Fibroblast of the aortic adventitia (primary cell): ENCODE data around the gene CLDN7. TPM values are rescaled to one million over a fixed set of nuclear protein-coding genes. Genes with fewer than 3 reads are reported as not detected.
A peak's percentile ranks its signal among the peaks of the same experiment; 100 is the strongest.

ENCODE experiments used
- DNase-seq: peaks from one replicate; pipeline ENCODE4 v3.0.0-alpha.2; 2010; ENCODE audit warnings: low read depth
- H3K4me3 ChIP-seq: 2 replicates; pipeline ENCODE4 v1.5.1; 2011; ENCODE audit warnings: low read depth, mild to moderate bottlenecking, control low read depth, low read length, moderate library complexity
- total RNA-seq: library from RNA; depleted of rRNA; stranded (reverse); fragments of >200 nt; gene quantifications from 2 replicates; pipeline ENCODE4 v1.2.3, GENCODE V29; 2012; ENCODE audit warnings: low replicate concordance
- TF ChIP-seq, protein P1 (sequence below): IDR thresholded peaks from 2 replicates; pipeline ENCODE4 v1.5.1; 2011; ENCODE audit warnings: mild to moderate bottlenecking, low read length, control low read depth, inconsistent platforms; ENCODE audit not compliant: insufficient read depth

The CLDN7 gene
- total RNA-seq, 1 donor, result 3.0 TPM

DNA sequence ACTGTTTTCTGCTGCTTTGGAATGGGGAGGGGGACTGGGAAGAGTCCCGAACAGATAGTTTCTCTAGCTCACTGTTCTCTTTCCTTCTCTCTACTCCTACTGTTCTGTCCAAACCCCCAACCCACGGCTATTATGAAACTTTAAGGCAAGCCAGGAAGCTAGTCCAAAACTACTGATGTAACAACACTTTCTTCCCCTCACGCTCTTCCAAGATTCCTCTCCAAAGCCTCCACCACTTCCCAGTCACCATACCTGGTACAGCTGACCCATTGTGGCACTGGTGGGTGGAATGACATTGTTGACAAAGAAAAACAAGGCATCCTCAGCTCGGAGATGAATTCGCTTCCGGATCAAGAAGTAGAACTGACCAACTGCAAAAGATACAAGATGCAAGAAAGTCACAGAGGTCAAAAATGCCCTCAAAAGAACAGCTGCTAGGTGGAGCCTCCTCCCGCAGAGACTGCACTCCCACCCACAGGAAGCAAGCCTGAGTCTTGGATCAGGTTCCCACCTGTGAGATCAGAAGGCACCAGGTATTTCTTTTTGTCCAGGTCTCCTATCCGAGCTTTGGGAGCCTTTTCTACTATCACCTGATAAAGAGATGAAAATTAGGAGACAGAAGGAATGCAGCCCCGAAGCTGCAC lies 21.1 kb downstream of the CLDN7 start:
- H3K4me3 ChIP-seq, result peak overlapping the region; percentile 99
- DNase-seq, result peak; percentile 52
- TF ChIP-seq, protein P1, sequence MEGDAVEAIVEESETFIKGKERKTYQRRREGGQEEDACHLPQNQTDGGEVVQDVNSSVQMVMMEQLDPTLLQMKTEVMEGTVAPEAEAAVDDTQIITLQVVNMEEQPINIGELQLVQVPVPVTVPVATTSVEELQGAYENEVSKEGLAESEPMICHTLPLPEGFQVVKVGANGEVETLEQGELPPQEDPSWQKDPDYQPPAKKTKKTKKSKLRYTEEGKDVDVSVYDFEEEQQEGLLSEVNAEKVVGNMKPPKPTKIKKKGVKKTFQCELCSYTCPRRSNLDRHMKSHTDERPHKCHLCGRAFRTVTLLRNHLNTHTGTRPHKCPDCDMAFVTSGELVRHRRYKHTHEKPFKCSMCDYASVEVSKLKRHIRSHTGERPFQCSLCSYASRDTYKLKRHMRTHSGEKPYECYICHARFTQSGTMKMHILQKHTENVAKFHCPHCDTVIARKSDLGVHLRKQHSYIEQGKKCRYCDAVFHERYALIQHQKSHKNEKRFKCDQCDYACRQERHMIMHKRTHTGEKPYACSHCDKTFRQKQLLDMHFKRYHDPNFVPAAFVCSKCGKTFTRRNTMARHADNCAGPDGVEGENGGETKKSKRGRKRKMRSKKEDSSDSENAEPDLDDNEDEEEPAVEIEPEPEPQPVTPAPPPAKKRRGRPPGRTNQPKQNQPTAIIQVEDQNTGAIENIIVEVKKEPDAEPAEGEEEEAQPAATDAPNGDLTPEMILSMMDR, result no peak

DNA sequence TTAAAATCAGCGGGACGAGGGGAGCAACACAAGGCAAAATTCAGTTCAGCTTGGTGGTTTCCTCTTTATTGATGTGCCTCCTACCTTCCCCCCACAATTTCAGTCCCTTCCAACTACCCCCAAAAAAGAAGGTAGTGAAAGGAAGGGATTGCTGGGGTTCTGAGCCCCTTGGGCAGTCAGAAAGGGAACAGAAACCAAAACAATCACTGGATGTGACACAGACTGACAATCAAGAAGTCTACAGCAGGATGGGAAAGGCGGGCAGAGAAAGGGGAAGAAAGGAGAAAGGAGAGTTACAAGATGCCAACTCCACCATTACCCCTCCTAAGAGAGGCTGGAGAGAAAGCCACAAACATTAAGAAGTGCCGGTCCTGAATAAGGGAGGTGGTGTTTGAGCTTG lies 21.9 kb downstream of the CLDN7 start:
- TF ChIP-seq, protein P1, result no peak
- no peak for DNase-seq

DNA sequence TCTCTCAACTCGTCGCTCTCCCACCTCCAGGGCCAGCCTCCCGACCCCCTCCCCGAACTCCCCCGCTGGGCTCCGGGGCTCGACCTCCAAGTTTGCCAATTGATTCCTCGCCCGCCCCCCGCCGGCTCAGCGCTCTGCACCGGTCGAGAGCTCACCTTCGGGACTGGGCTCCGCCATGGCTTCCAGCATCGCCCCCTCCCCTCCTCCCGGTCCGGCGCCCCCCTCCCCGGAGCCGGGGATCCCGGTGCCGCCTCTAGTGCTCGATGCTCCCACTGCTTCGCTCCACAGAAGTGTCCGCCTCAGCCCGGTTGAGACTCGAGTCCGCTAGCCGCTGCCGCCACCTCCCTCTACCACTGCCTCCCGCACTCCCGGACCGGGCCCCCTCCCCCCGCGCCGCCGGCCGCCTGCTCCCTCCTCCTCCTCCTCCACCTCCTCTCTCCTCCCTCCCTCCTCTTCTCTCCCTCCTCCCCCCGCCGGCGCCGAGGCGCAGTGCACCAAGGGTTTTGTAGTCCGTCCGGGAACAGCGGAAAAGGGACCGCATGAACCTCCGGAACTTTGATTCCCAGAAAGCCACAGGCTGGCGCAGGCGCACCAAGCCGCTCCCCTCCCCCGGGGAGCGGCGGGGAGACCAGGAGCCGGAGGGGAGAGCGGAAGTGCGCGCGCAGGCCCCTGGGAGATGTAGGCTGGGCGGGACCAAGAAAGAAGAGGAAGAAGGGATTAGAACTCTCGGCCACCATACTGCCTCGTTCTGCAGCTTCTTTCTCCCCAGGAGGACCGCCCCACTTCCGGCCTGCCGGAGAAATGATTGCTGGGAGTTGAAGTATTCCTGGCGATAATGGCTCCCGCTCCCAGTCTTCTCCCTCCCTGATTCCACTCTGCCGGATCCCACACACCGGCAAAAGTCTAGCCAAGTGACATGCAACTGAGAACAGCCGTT lies 22.9 kb downstream of the CLDN7 start, which contains the start of gene PHF23:
PHF23 (minus strand) TSS at position 367 of the 937 bp plus-strand sequence; CDS start at position 189, 178 bp downstream.
- DNase-seq, result peak; percentile 99
- TF ChIP-seq, protein P1, result no peak
- H3K4me3 ChIP-seq, result peak within 1 kb of the TSS; percentile 99

More for the DNA sequence above, 21.9 kb downstream of the CLDN7 start:
- H3K4me3 ChIP-seq, result peak overlapping the region; percentile 99

DNA sequence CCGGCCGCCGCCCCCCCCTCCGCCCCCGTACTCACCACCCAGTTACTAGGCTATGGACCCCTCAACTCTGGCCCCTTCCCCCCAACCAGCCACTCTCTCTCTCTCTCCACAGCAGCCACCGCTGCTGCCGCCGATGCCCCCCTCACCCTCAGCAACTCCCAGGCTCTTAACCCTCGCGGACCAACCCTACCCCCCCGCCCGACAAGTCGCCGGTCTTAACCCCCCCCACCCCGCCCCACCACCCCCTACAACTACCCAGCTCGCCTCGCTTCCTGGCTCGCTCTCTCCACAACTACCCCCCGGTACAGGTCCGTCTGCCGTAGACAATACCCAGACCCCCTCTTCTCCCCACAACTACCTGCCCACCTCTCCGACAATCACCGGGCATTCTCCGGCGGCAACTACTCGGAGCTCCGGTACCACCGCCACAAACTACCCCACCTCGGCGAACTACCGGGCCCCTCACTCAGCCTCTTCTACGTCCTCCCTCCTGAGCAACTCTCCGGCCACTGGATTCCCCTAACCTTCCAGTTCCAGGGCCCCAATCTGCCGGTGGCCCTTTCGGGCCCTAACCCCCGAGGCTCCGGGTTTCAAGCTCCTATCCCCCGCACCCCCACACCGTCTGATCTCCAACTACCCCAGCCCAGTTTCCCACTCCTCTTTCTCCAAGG lies 23.7 kb downstream of the CLDN7 start:
- H3K4me3 ChIP-seq, result peak overlapping the region; percentile 89
- no peak for DNase-seq
- TF ChIP-seq, protein P1, result no peak

DNA sequence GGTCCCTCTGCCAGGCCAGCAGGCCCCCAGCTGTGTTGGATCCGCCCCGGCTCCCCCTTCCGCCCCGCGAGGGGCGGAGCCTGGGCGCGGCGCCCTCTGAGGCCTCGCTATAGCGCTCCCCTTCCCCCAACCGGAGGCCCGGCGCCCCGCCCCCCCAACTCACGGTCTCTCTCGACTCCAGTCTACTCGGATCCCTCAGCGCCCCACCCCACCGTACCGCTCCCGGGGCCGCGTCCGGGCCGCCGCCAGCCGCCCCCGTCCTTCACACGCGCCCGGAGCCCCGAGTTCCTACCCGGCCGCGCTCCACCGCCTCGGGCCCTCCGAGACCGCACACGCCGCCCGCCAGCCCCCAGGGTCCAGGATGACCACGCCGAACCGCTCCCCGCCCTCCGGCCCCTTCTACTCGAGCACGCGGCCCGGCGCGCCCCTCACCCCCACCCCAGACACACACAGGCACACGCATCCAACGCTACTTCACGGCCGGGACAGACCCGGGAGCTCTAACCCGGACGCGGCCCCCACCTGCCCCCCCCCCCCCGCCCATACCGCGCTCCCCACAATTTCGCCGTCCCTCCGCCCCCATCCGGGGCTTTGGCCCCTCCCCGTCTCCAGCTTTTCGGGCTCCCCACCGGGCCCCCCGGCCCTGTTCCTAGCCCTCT lies 24.4 kb downstream of the CLDN7 start:
- TF ChIP-seq, protein P1, result no peak

DNA sequence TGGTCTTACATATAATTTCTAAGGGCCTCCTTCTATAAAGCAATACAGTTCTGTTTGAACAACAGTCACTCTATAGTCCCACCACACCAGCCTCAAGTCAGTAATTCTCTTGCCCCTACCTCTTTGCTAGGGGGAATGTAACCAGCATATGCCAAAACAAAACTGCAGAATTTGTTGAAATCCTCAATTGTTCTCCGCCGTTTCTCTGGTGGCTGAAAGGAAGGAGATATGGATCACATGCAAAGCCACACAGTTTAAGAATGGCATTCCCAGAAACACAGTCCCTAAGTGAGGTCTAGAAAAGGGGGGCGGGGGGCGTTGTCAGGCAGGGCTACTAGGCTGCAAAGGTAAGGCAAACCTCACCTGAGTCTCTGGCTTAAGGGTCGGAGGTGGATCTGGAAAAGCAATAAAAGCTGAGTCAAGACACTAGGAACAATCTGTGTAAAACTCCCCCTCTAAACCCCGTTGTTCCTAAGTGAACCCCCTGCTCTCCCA lies 25.0 kb downstream of the CLDN7 start:
- peak overlapping the region; percentile 89 for H3K4me3 ChIP-seq
- DNase-seq, result no peak
- TF ChIP-seq, protein P1, result no peak

More for the DNA sequence above, 24.4 kb downstream of the CLDN7 start:
- peak; percentile 54 for DNase-seq
- H3K4me3 ChIP-seq, result peak overlapping the region; percentile 89
